ENCODE results near the gene CCL26. TPM values are rescaled to one million over a fixed set of nuclear protein-coding genes. Genes with fewer than 3 reads are reported as not detected.

The CCL26 gene
- total and polyA plus RNA-seq, 2 of the 4 experiments (the other 2 are of a cell fraction): not detected

DNA sequence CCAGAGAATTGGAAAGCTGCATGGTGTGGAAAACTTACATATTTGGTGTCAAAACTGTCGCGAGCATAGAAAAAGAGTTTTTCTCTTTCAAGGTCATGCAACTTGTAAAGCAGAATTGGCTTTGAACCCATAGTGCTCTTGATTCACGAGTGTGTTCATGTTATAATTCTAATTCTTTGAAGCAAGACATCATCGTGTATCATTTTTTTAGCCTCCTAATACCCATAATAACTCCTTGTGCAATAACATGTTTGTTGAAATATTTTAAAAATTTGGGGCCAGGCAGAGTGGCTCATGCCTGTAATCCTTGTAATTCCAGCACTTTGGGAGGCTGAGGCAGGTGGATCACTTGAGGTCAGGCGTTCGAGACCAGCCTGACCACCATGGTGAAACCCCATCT, 37.4 kb upstream of the CCL26 start:
- Histone ChIP-seq H2AFZ (replicated peaks; ENCODE audit: low read length, poor library complexity) (no peak overlapping the region), H3K23ac (ENCODE audit: low read depth, low read length) (no peak overlapping the region), H3K56ac (ENCODE audit: extremely low read depth, insufficient read depth, low read length) (no peak overlapping the region), H2BK15ac (ENCODE audit: low read depth, low read length) (no peak overlapping the region), H2BK5ac (ENCODE audit: low read depth, low read length, poor library complexity, severe bottlenecking) (no peak overlapping the region), H3K4ac (ENCODE audit: low read depth, low read length) (no peak overlapping the region), H3K9me1 (ENCODE audit: insufficient read depth, low read length) (peaks cover 2% of the 10 kb centered on the region), H3K18ac (ENCODE audit: low read depth, low read length) (no peak overlapping the region), H2BK20ac (ENCODE audit: low read depth, low read length) (no peak overlapping the region), H3K14ac (replicated peaks; ENCODE audit: low read depth, low read length) (no peak overlapping the region), H4K20me1 (ENCODE audit: insufficient read depth, low read length) (no peaks in the 10 kb centered on the region), H3K4me2 (ENCODE audit: low read depth, low read length) (no peak overlapping the region), H3K27ac (ENCODE audit: insufficient read depth, low read length) (no peak overlapping the region), H3K79me1 (ENCODE audit: low read depth in 1 of 2, low read length in 2 of 2) (no peaks in the 10 kb centered on the region), H2AK5ac (ENCODE audit: low read depth, low read length) (no peak overlapping the region), H3K36me3 (ENCODE audit: control insufficient read depth, insufficient read depth, low read length) (no peaks in the 10 kb centered on the region), H3K9me3 (ENCODE audit: control insufficient read depth, insufficient read depth, low read length) (peaks cover 20% of the 10 kb centered on the region), H4K8ac (ENCODE audit: low read depth in 2 of 2, low read length in 2 of 2) (no peak overlapping the region), H4K5ac (ENCODE audit: low read depth, low read length) (no peak overlapping the region), H3K27me3 (ENCODE audit: control insufficient read depth, insufficient read depth, low read length) (0 out of 2 replicates have a peak, but pooled peaks cover 4% of the 10 kb centered on the region), H3K4me3 (ENCODE audit: insufficient read depth, low read depth, low read length) (no peak overlapping the region), H4K91ac (ENCODE audit: insufficient read depth, low read depth, low read length) (no peak overlapping the region), H3K4me1 (ENCODE audit: control insufficient read depth, insufficient read depth, low read length) (peaks cover 2% of the 10 kb centered on the region), H3K9ac (ENCODE audit: low read depth, low read length) (no peak overlapping the region), H2AK9ac (replicated peaks; ENCODE audit: low read depth, low read length, poor library complexity) (no peak overlapping the region), H2BK120ac (ENCODE audit: low read depth, low read length) (no peak overlapping the region)
- intact Hi-C loops (cut with micrococcal nuclease) (no loop called here), dilution Hi-C loops (cut with HindIII; ENCODE audit: low sequenced_read_pairs, unreplicated experiment) (no loop called here), in situ Hi-C loops (cut with MboI; ENCODE audit: low sequenced_read_pairs) (no loop called here)
- POLR2A ChIA-PET (ENCODE audit: unreplicated experiment): no interaction called here
- no peak for ATAC-seq (ENCODE audit: low read depth)
- DNase-seq: no peak
- TF ChIP-seq RCOR1 (IDR thresholded peaks at IDR 0.05; ENCODE audit: insufficient replicate concordance, low read length): no peak
- no peak for TF ChIP-seq RAD21 (IDR thresholded peaks at IDR 0.05; ENCODE audit: low read length)
- TF ChIP-seq USF2 (IDR thresholded peaks at IDR 0.05; ENCODE audit: low read depth, low read length): no peak
- TF ChIP-seq BHLHE40 (IDR thresholded peaks at IDR 0.05; ENCODE audit: low read depth, low read length): no peak
- no peak for TF ChIP-seq MAFK (IDR thresholded peaks at IDR 0.05; ENCODE audit: low read depth, low read length)
- TF ChIP-seq MXI1 (IDR thresholded peaks at IDR 0.05; ENCODE audit: borderline replicate concordance, low read depth, low read length): no peak
- CTCF ChIA-PET: no interaction called here
- 85% methylated on average over 2 of the region's 6 CpGs; no CpG with 5 or more reads in 1 of the 2 experiments for WGBS, 2 experiments (ENCODE audit: extremely low coverage in 2 of 2, insufficient read length in 1 of 2)
- BruUV-seq (replicated peaks): no TSS peak
